HEK293T (cell line): ENCODE results near the gene STEEP1.

ENCODE experiments used
- ELF4 ChIP-seq: fragments of 450-650 bp; IDR thresholded peaks from 2 replicates; pipeline ENCODE4 v1.6.1; 2017; ENCODE audit warnings: antibody characterized with exemption
- SP1 ChIP-seq: fragments of 450-650 bp; IDR thresholded peaks from 2 replicates; pipeline ENCODE4 v1.6.1; 2017

- TF ChIP-seq ELF4, result no peak
- no peak for TF ChIP-seq SP1
Measured at GRCh38 chrX:119573840-119574393, 8.7 kb upstream of the STEEP1 start.
